CD4-positive, alpha-beta T cell treated with Interferon gamma for 1 hour (primary cell): ENCODE data around the gene RFX4.
"Not testable (repeated sequence)": the region's sequence is repeated elsewhere in the genome, so short reads cannot be mapped to it uniquely, and the experiment has no call there.

Experiments used
- DNase-seq: peaks from one replicate; pipeline ENCODE4 v3.0.0-alpha.2; 2020

RFX4 gene

GRCh38 chr12:106594447-106594846 is 11.6 kb downstream of the RFX4 start:
- no peak for DNase-seq

- no peak for DNase-seq
Measured at GRCh38 chr12:106595268-106595667, 12.5 kb downstream of the RFX4 start.

GRCh38 chr12:106598003-106598402 is 15.2 kb downstream of the RFX4 start:
- no peak for DNase-seq

GRCh38 chr12:106599302-106599701 is 16.5 kb downstream of the RFX4 start:
- DNase-seq, result no peak

- no peak for DNase-seq
Measured at GRCh38 chr12:106600503-106600902, 17.7 kb downstream of the RFX4 start.

- DNase-seq, result no peak
Measured at GRCh38 chr12:106601031-106601430, 18.2 kb downstream of the RFX4 start.

- no peak for DNase-seq
Measured at GRCh38 chr12:106601496-106601895, 18.7 kb downstream of the RFX4 start.

GRCh38 chr12:106602076-106602475 is 19.3 kb downstream of the RFX4 start:
- no peak for DNase-seq

- DNase-seq, result no peak
Measured at GRCh38 chr12:106605254-106605653, 22.4 kb downstream of the RFX4 start.

GRCh38 chr12:106620588-106620987 is 37.8 kb downstream of the RFX4 start:
- DNase-seq, result not testable (repeated sequence)

- no peak for DNase-seq
Measured at GRCh38 chr12:106625976-106626375, 43.2 kb downstream of the RFX4 start.

GRCh38 chr12:106629797-106630659 is 47.2 kb downstream of the RFX4 start:
- DNase-seq, result no peak

- DNase-seq, result no peak
Measured at GRCh38 chr12:106631150-106631549, 48.3 kb downstream of the RFX4 start.

GRCh38 chr12:106631797-106632196 is 49.0 kb downstream of the RFX4 start:
- no peak for DNase-seq

GRCh38 chr12:106632797-106633450 is 50.1 kb downstream of the RFX4 start:
- no peak for DNase-seq

GRCh38 chr12:106633451-106633823 is 50.6 kb downstream of the RFX4 start:
- no peak for DNase-seq

- DNase-seq, result no peak
Measured at GRCh38 chr12:106634206-106634605, 51.4 kb downstream of the RFX4 start.

GRCh38 chr12:106643000-106643399 is 60.2 kb downstream of the RFX4 start:
- DNase-seq, result no peak

GRCh38 chr12:106644335-106645073 is 61.7 kb downstream of the RFX4 start:
- no peak for DNase-seq

- DNase-seq, result no peak
Measured at GRCh38 chr12:106645074-106645421, 62.2 kb downstream of the RFX4 start.

- DNase-seq, result no peak
Measured at GRCh38 chr12:106645465-106646330, 62.9 kb downstream of the RFX4 start.

GRCh38 chr12:106646472-106646871 is 63.7 kb downstream of the RFX4 start:
- no peak for DNase-seq
